ENCODE measurements around the gene CMSS1.

Gene CMSS1

GRCh38 chr3:99984668-99985067 lies 167.0 kb downstream of the CMSS1 start:
- H3K9ac ChIP-seq: no peak overlapping the region
- H3K4me1 ChIP-seq: no peaks in the 10 kb centered on the region
- no peaks in the 10 kb centered on the region for H3K79me2 ChIP-seq
- no peaks in the 10 kb centered on the region for H3K27me3 ChIP-seq (ENCODE audit: control insufficient read depth, insufficient read depth, low read length)
- H3K9me3 ChIP-seq (ENCODE audit: control insufficient read depth, low read length): no peaks in the 10 kb centered on the region
- H3K36me3 ChIP-seq (ENCODE audit: control insufficient read depth, insufficient read depth, low read length): no peaks in the 10 kb centered on the region
- TF ChIP-seq CTCF (IDR thresholded peaks at IDR 0.05): no peak
- H3K4me3 ChIP-seq (ENCODE audit: low read depth, low read length): no peak overlapping the region
- no peak overlapping the region for H3K27ac ChIP-seq
- H2AFZ ChIP-seq: no peak overlapping the region
- no peak overlapping the region for H3K4me2 ChIP-seq (ENCODE audit: low read length)

GRCh38 chr3:99990179-99990578 lies 172.5 kb downstream of the CMSS1 start:
- Histone ChIP-seq H3K27me3 (ENCODE audit: control insufficient read depth, insufficient read depth, low read length) (no peaks in the 10 kb centered on the region), H3K27ac (no peak overlapping the region), H3K79me2 (peaks cover 2% of the 10 kb centered on the region), H3K36me3 (ENCODE audit: control insufficient read depth, insufficient read depth, low read length) (no peaks in the 10 kb centered on the region), H3K9ac (no peak overlapping the region), H3K4me1 (no peaks in the 10 kb centered on the region), H3K9me3 (ENCODE audit: control insufficient read depth, low read length) (no peaks in the 10 kb centered on the region), H2AFZ (no peak overlapping the region), H3K4me3 (ENCODE audit: low read depth, low read length) (no peak overlapping the region), H3K4me2 (ENCODE audit: low read length) (no peak overlapping the region)
- TF ChIP-seq CTCF (IDR thresholded peaks at IDR 0.05): no peak

GRCh38 chr3:99997293-99997692 lies 179.6 kb downstream of the CMSS1 start:
- Histone ChIP-seq H3K4me3 (ENCODE audit: low read depth, low read length) (no peak overlapping the region), H3K79me2 (peaks cover 2% of the 10 kb centered on the region), H3K27ac (no peak overlapping the region), H3K27me3 (ENCODE audit: control insufficient read depth, insufficient read depth, low read length) (no peaks in the 10 kb centered on the region), H2AFZ (no peak overlapping the region), H3K36me3 (ENCODE audit: control insufficient read depth, insufficient read depth, low read length) (no peaks in the 10 kb centered on the region), H3K9ac (no peak overlapping the region), H3K9me3 (ENCODE audit: control insufficient read depth, low read length) (no peaks in the 10 kb centered on the region), H3K4me2 (ENCODE audit: low read length) (no peak overlapping the region), H3K4me1 (no peaks in the 10 kb centered on the region)
- no peak for TF ChIP-seq CTCF (IDR thresholded peaks at IDR 0.05)

- peaks cover 16% of the 10 kb centered on the region for H3K4me1 ChIP-seq
- H3K27ac ChIP-seq: no peak overlapping the region
- H3K4me2 ChIP-seq (ENCODE audit: low read length): no peak overlapping the region
Measured at GRCh38 chr3:99999536-99999935, 181.9 kb downstream of the CMSS1 start.

More at GRCh38 chr3:99999536-99999935, 181.9 kb downstream of the CMSS1 start:
- Histone ChIP-seq H3K4me3 (ENCODE audit: low read depth, low read length) (no peak overlapping the region), H3K9ac (no peak overlapping the region), H3K36me3 (ENCODE audit: control insufficient read depth, insufficient read depth, low read length) (no peaks in the 10 kb centered on the region), H3K9me3 (ENCODE audit: control insufficient read depth, low read length) (no peaks in the 10 kb centered on the region), H2AFZ (no peak overlapping the region), H3K27me3 (ENCODE audit: control insufficient read depth, insufficient read depth, low read length) (no peaks in the 10 kb centered on the region), H3K79me2 (peaks cover 2% of the 10 kb centered on the region)
- TF ChIP-seq CTCF (IDR thresholded peaks at IDR 0.05): no peak
